ENCODE measurements around the gene STARD6.

GRCh38 chr18:54359233-54359632 is 1.6 kb upstream of the STARD6 start:
- TF ChIP-seq, protein P1, sequence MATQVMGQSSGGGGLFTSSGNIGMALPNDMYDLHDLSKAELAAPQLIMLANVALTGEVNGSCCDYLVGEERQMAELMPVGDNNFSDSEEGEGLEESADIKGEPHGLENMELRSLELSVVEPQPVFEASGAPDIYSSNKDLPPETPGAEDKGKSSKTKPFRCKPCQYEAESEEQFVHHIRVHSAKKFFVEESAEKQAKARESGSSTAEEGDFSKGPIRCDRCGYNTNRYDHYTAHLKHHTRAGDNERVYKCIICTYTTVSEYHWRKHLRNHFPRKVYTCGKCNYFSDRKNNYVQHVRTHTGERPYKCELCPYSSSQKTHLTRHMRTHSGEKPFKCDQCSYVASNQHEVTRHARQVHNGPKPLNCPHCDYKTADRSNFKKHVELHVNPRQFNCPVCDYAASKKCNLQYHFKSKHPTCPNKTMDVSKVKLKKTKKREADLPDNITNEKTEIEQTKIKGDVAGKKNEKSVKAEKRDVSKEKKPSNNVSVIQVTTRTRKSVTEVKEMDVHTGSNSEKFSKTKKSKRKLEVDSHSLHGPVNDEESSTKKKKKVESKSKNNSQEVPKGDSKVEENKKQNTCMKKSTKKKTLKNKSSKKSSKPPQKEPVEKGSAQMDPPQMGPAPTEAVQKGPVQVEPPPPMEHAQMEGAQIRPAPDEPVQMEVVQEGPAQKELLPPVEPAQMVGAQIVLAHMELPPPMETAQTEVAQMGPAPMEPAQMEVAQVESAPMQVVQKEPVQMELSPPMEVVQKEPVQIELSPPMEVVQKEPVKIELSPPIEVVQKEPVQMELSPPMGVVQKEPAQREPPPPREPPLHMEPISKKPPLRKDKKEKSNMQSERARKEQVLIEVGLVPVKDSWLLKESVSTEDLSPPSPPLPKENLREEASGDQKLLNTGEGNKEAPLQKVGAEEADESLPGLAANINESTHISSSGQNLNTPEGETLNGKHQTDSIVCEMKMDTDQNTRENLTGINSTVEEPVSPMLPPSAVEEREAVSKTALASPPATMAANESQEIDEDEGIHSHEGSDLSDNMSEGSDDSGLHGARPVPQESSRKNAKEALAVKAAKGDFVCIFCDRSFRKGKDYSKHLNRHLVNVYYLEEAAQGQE (IDR thresholded peaks at IDR 0.05; ENCODE audit: low read depth, low read length) = no peak
- TF ChIP-seq EZH2phosphoT487 (IDR thresholded peaks at IDR 0.05; ENCODE audit: borderline replicate concordance, low read depth) = no peak
- no peak for TF ChIP-seq NFIC (IDR thresholded peaks at IDR 0.05; ENCODE audit: borderline replicate concordance)
- no peak for TF ChIP-seq GABPA (IDR thresholded peaks at IDR 0.05; ENCODE audit: low read depth)
- TF ChIP-seq, protein P2, sequence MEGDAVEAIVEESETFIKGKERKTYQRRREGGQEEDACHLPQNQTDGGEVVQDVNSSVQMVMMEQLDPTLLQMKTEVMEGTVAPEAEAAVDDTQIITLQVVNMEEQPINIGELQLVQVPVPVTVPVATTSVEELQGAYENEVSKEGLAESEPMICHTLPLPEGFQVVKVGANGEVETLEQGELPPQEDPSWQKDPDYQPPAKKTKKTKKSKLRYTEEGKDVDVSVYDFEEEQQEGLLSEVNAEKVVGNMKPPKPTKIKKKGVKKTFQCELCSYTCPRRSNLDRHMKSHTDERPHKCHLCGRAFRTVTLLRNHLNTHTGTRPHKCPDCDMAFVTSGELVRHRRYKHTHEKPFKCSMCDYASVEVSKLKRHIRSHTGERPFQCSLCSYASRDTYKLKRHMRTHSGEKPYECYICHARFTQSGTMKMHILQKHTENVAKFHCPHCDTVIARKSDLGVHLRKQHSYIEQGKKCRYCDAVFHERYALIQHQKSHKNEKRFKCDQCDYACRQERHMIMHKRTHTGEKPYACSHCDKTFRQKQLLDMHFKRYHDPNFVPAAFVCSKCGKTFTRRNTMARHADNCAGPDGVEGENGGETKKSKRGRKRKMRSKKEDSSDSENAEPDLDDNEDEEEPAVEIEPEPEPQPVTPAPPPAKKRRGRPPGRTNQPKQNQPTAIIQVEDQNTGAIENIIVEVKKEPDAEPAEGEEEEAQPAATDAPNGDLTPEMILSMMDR (IDR thresholded peaks at IDR 0.05) = no peak
- TF ChIP-seq TAF1 (IDR thresholded peaks at IDR 0.05; ENCODE audit: borderline replicate concordance, low read depth, low read length) = no peak
- TF ChIP-seq FOSL2 (IDR thresholded peaks at IDR 0.05; ENCODE audit: borderline replicate concordance, low read depth) = no peak
- no peak for TF ChIP-seq POLR2AphosphoS5 (IDR thresholded peaks at IDR 0.05; ENCODE audit: low read depth, low read length)
- TF ChIP-seq NRF1 (IDR thresholded peaks at IDR 0.05; ENCODE audit: low read depth, low read length) = no peak
- no peak for TF ChIP-seq SMC3 (IDR thresholded peaks at IDR 0.05; ENCODE audit: low read depth, low read length)
- no peak for TF ChIP-seq EP300 (IDR thresholded peaks at IDR 0.05; ENCODE audit: borderline replicate concordance in 1 of 2, low read depth in 1 of 2, low read length in 1 of 2)
- no peak for TF ChIP-seq JUND (IDR thresholded peaks at IDR 0.05)

All from SK-N-SH (cell line).